ENCODE results near the gene NDUFS8. TPM values are rescaled to one million over a fixed set of nuclear protein-coding genes. Genes with fewer than 3 reads are reported as not detected.

The NDUFS8 gene
- total and polyA plus RNA-seq, 2 of the 13 experiments (the other 11 are each of a cell fraction or from before 2014, with no cell fraction given) = 96.7 to 158 TPM

DNA sequence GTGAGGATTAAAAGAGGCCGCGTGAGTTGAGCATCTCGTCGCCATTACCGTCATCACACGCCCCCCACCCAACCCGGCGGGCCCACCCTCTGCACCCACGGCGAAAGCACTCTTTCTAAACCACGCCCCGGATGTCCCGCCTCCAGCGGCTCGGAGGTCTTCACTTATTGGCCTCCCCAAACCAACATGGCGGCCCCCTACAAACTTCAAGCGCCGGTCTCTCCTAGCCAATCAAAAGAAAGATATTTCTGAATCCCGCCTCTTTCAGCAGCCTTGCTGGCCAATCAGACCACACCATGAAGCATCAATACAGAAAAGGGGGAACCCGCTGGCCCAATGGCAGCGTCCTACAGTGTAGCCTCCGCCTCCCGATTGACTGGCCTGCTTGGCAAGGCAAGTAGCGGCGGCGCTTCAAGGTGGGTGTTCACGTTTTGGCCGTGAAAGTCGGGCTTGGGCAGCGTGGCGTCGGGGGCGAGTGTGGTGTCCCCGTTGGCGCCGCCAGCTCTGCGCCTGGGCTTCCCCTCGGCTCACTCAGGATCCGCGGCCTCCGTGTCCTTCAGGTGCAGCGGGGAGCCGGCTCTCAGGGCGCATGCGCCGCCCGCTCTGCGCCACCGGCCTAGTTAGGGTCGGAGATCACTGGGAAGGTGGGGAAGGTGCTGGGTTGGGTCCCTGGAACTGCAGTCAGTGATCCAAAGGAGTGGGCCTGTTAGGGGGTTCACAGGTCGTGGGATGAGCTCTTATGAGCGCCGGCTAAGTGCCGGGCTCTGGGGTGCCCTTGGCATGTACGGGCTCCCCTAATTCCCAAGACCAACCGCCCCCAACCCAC, at the start of gene NDUFS8 (continued):
- TF ChIP-seq MAF1 (CRISPR knock-in tag; IDR thresholded peaks at IDR 0.05; ENCODE audit: borderline replicate concordance) = no peak
- no peak for TF ChIP-seq ZNF773 (CRISPR knock-in tag; IDR thresholded peaks at IDR 0.05; ENCODE audit: borderline replicate concordance)
- TF ChIP-seq, protein P1, sequence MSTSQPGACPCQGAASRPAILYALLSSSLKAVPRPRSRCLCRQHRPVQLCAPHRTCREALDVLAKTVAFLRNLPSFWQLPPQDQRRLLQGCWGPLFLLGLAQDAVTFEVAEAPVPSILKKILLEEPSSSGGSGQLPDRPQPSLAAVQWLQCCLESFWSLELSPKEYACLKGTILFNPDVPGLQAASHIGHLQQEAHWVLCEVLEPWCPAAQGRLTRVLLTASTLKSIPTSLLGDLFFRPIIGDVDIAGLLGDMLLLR (CRISPR knock-in tag; IDR thresholded peaks at IDR 0.05) = 0 out of 2 replicates have a peak, but pooled peaks have one; percentile 54
- 0 out of 2 replicates have a peak, but pooled peaks have one; percentile 23 for TF ChIP-seq BCL6 (CRISPR knock-in tag; IDR thresholded peaks at IDR 0.05)
- TF ChIP-seq MEIS2 (CRISPR knock-in tag; IDR thresholded peaks at IDR 0.05) = 0 out of 2 replicates have a peak, but pooled peaks have one; percentile 27
- TF ChIP-seq, protein P2, sequence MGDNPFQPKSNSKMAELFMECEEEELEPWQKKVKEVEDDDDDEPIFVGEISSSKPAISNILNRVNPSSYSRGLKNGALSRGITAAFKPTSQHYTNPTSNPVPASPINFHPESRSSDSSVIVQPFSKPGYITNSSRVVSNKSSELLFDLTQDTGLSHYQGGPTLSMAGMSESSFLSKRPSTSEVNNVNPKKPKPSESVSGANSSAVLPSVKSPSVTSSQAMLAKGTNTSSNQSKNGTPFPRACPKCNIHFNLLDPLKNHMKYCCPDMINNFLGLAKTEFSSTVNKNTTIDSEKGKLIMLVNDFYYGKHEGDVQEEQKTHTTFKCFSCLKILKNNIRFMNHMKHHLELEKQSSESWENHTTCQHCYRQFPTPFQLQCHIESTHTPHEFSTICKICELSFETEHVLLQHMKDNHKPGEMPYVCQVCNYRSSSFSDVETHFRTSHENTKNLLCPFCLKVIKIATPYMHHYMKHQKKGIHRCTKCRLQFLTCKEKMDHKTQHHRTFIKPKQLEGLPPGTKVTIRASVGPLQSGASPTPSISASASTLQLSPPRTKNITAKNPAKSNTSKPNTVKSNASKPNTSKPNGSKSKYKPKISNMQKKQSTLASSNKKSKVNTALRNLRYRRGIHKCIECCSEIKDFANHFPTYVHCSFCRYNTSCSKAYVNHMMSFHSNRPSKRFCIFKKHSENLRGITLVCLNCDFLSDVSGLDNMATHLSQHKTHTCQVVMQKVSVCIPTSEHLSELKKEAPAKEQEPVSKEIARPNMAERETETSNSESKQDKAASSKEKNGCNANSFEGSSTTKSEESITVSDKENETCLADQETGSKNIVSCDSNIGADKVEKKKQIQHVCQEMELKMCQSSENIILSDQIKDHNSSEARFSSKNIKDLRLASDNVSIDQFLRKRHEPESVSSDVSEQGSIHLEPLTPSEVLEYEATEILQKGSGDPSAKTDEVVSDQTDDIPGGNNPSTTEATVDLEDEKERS (CRISPR knock-in tag; IDR thresholded peaks at IDR 0.05) = no peak
- TF ChIP-seq, protein P3, sequence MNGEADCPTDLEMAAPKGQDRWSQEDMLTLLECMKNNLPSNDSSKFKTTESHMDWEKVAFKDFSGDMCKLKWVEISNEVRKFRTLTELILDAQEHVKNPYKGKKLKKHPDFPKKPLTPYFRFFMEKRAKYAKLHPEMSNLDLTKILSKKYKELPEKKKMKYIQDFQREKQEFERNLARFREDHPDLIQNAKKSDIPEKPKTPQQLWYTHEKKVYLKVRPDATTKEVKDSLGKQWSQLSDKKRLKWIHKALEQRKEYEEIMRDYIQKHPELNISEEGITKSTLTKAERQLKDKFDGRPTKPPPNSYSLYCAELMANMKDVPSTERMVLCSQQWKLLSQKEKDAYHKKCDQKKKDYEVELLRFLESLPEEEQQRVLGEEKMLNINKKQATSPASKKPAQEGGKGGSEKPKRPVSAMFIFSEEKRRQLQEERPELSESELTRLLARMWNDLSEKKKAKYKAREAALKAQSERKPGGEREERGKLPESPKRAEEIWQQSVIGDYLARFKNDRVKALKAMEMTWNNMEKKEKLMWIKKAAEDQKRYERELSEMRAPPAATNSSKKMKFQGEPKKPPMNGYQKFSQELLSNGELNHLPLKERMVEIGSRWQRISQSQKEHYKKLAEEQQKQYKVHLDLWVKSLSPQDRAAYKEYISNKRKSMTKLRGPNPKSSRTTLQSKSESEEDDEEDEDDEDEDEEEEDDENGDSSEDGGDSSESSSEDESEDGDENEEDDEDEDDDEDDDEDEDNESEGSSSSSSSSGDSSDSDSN (CRISPR knock-in tag; IDR thresholded peaks at IDR 0.05) = peak; percentile 48; the same call in 1 of the 2 replicates
- peak; percentile 90; the same call in 1 of the 2 replicates for TF ChIP-seq SPEN (CRISPR knock-in tag; IDR thresholded peaks at IDR 0.05; ENCODE audit: low read depth)
- TF ChIP-seq, protein P4, sequence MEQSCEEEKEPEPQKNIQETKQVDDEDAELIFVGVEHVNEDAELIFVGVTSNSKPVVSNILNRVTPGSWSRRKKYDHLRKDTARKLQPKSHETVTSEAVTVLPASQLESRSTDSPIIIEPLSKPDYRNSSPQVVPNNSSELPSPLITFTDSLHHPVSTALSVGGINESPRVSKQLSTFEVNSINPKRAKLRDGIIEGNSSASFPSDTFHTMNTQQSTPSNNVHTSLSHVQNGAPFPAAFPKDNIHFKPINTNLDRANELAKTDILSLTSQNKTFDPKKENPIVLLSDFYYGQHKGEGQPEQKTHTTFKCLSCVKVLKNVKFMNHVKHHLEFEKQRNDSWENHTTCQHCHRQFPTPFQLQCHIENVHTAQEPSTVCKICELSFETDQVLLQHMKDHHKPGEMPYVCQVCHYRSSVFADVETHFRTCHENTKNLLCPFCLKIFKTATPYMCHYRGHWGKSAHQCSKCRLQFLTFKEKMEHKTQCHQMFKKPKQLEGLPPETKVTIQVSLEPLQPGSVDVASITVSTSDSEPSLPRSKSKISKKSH (CRISPR knock-in tag; IDR thresholded peaks at IDR 0.05; ENCODE audit: borderline replicate concordance) = peak; percentile 61
- TF ChIP-seq GABPB1 (CRISPR knock-in tag; IDR thresholded peaks at IDR 0.05) = peak; percentile 90
- no peak for TF ChIP-seq PAF1 (CRISPR knock-in tag; IDR thresholded peaks at IDR 0.05)
- no peak for TF ChIP-seq AGO1 (IDR thresholded peaks at IDR 0.05; ENCODE audit: low read depth, low read length, poor library complexity, severe bottlenecking)
- no peak for TF ChIP-seq ZNF607 (CRISPR knock-in tag; IDR thresholded peaks at IDR 0.05; ENCODE audit: borderline replicate concordance)
- TF ChIP-seq SRY (CRISPR knock-in tag; IDR thresholded peaks at IDR 0.05) = peak; percentile 52; the same call in 1 of the 2 replicates
- no peak for TF ChIP-seq ADNP (CRISPR knock-in tag; IDR thresholded peaks at IDR 0.05)
- TF ChIP-seq, protein P5, sequence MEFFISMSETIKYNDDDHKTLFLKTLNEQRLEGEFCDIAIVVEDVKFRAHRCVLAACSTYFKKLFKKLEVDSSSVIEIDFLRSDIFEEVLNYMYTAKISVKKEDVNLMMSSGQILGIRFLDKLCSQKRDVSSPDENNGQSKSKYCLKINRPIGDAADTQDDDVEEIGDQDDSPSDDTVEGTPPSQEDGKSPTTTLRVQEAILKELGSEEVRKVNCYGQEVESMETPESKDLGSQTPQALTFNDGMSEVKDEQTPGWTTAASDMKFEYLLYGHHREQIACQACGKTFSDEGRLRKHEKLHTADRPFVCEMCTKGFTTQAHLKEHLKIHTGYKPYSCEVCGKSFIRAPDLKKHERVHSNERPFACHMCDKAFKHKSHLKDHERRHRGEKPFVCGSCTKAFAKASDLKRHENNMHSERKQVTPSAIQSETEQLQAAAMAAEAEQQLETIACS (CRISPR knock-in tag; IDR thresholded peaks at IDR 0.05) = no peak
- TF ChIP-seq CENPX (CRISPR knock-in tag; IDR thresholded peaks at IDR 0.05) = no peak
